Lower leg skin (tissue), 4 donors: ENCODE data around the gene LYPD8. TPM values are rescaled to one million over a fixed set of nuclear protein-coding genes. Genes with fewer than 3 reads are reported as not detected.

Experiments
- DNase-seq, 2 donors: peaks; one replicate each; pipeline ENCODE4 v3.0.0-alpha.2; 2019; ENCODE audit warnings: low spot score in 2 of 2
- H3K4me3 ChIP-seq: fragments of 200-600 bp; sonication (generic); 2 replicates; pipeline ENCODE4 v1.5.1; 2017; ENCODE audit warnings: mild to moderate bottlenecking, low read depth; ENCODE audit not compliant: poor library complexity, severe bottlenecking
- CTCF ChIP-seq, 3 donors: fragments of 450-650 bp; IDR thresholded peaks; one replicate each; pipeline ENCODE4 v1.5.1; 2016; ENCODE audit warnings: antibody characterized with exemption in 3 of 3, mild to moderate bottlenecking in 3 of 3, moderate library complexity in 2 of 3
- POLR2A ChIP-seq, 2 donors: fragments of 450-650 bp; IDR thresholded peaks; one replicate each; pipeline ENCODE4 v1.6.1; 2016 to 2017; ENCODE audit warnings: antibody characterized with exemption in 2 of 2, mild to moderate bottlenecking in 1 of 2, moderate library complexity in 1 of 2
- WGBS, 2 donors: methylation state at CpG; one replicate each; pipeline ENCODE4 v1.1.5; 2018; 5-methylcytosine and 5-hydroxymethylcytosine counted together
- intact Hi-C: fragments of 100-400 bp; cut with DNase I; formaldehyde crosslinking; loops from one replicate; pipeline ENCODE4 v1.15.0; 2023; ENCODE audit warnings: low total_unique reads
- total RNA-seq, 4 donors: library from RNA; depleted of rRNA; stranded (reverse); fragments of >200 nt; gene quantifications; one replicate each; pipeline ENCODE4 v1.1.0, GENCODE V29; 2016

Gene LYPD8
- total RNA-seq, 4 donors from 2014 or later, result not detected

- TF ChIP-seq POLR2A (IDR thresholded peaks at IDR 0.05) (no peak), CTCF (IDR thresholded peaks at IDR 0.05) (no peak)
- no peak for DNase-seq
- H3K4me3 ChIP-seq, result no peak overlapping the region
- intact Hi-C loops, result no loop called here
Measured at GRCh38 chr1:248776991-248777390, 21.4 kb upstream of the LYPD8 start.

DNA sequence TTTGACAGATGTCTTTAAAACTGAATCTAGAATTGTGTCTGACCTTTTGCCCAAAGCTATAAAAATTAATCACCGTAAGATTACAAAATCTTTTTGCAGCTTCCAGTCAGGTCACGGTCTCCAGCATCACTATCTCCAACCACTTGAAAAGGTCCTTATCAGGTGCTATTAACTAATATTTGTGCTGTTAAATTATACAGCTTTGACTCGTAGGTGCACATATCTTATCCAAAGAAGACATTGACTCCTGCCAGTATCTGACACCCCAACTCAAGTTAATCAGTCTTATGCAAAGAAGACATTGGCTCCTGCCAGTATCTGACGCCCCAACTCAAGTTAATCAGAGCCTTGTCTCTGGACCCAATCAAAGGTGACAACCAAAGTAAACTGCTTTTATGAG is 19.9 kb upstream of the LYPD8 start:
- 66 to 76% methylated on average over 4 of the region's 4 CpGs for WGBS, 2 donors
- H3K4me3 ChIP-seq, result no peak overlapping the region
- intact Hi-C loops, result no loop called here
- TF ChIP-seq POLR2A (IDR thresholded peaks at IDR 0.05) (no peak), CTCF (IDR thresholded peaks at IDR 0.05) (no peak)
- DNase-seq, result no peak

DNA sequence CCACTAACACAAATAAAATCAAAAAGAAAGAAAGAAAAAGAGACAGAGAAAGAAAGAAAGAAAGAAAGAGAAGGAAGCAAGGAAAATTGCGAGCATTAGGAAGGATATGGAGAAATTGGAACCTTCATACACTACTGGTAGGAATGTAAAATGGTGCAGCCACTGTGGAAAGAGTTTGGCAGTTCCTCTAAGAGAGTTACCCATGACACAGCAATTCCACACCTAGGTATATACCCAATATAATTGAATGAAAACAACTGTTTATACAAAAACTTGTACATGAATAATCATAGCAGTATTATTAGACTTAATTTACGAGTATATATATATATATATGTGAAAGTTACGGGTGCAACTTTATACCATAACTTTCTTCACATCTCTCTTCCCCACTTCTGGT is 4.1 kb upstream of the LYPD8 start:
- no peak overlapping the region for H3K4me3 ChIP-seq
- WGBS, 2 donors, result 76 to 80% methylated on average over 3 of the region's 3 CpGs
- intact Hi-C loops, result no loop called here
- no peak for DNase-seq
- TF ChIP-seq POLR2A (IDR thresholded peaks at IDR 0.05), result no peak
- no peak for TF ChIP-seq CTCF (IDR thresholded peaks at IDR 0.05)

- TF ChIP-seq POLR2A (IDR thresholded peaks at IDR 0.05) (no peak), CTCF (IDR thresholded peaks at IDR 0.05) (no peak)
- no peak for DNase-seq
- H3K4me3 ChIP-seq, result no peak overlapping the region
- intact Hi-C loops, result no loop called here
- WGBS, 2 donors, result 92 to 93% methylated on average over 9 of the region's 9 CpGs
Measured at GRCh38 chr1:248758352-248758751, 2.8 kb upstream of the LYPD8 start.

DNA sequence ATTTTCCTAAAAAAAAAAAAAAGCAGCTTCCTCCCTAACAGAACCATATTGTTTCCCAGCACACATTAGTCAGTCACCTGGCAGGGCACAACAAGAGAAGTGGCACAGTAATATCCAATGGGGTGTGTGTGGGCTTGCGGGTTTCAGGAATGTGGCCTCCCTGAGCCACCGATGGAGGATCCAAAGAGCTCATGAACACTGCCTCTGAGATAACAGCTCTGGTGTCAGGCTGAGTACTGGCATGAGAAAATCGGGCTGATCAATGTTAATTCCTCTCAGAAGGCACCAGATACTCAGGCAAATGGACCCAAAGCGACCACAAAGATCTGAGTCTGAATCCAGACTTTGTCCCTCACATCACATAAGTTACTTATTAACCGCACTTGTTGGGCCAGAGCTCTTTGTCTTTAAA is 2.2 kb upstream of the LYPD8 start:
- intact Hi-C loops, result no loop called here
- no peak overlapping the region for H3K4me3 ChIP-seq
- no peak for DNase-seq
- TF ChIP-seq CTCF (IDR thresholded peaks at IDR 0.05) (no peak), POLR2A (IDR thresholded peaks at IDR 0.05) (no peak)
- WGBS, 2 donors, result 68 to 76% methylated on average over 5 of the region's 5 CpGs

- WGBS, 2 donors, result 76 to 78% methylated on average over 5 of the region's 5 CpGs
- TF ChIP-seq POLR2A (IDR thresholded peaks at IDR 0.05), result no peak
- no peak for TF ChIP-seq CTCF (IDR thresholded peaks at IDR 0.05)
- no peak for DNase-seq
- intact Hi-C loops, result no loop called here
- no peak overlapping the region for H3K4me3 ChIP-seq
Measured at GRCh38 chr1:248756636-248757035, 1.1 kb upstream of the LYPD8 start.
